ENCODE results near the gene PI4KB. TPM values are rescaled to one million over a fixed set of nuclear protein-coding genes. Genes with fewer than 3 reads are reported as not detected.
A peak's percentile ranks its signal among the peaks of the same experiment; 100 is the strongest.

The PI4KB gene
- total and polyA plus RNA-seq, 2 of the 13 experiments (the other 11 are each of a cell fraction or from before 2014, with no cell fraction given), result 19.5 to 29.3 TPM

- TF ChIP-seq JUND (CRISPR knock-in tag; IDR thresholded peaks at IDR 0.05), result no peak
- TF ChIP-seq ATF4 (CRISPR knock-in tag; IDR thresholded peaks at IDR 0.05), result no peak
- TF ChIP-seq ZSCAN21 (CRISPR knock-in tag; IDR thresholded peaks at IDR 0.05; ENCODE audit: borderline replicate concordance), result no peak
- TF ChIP-seq, protein P1, sequence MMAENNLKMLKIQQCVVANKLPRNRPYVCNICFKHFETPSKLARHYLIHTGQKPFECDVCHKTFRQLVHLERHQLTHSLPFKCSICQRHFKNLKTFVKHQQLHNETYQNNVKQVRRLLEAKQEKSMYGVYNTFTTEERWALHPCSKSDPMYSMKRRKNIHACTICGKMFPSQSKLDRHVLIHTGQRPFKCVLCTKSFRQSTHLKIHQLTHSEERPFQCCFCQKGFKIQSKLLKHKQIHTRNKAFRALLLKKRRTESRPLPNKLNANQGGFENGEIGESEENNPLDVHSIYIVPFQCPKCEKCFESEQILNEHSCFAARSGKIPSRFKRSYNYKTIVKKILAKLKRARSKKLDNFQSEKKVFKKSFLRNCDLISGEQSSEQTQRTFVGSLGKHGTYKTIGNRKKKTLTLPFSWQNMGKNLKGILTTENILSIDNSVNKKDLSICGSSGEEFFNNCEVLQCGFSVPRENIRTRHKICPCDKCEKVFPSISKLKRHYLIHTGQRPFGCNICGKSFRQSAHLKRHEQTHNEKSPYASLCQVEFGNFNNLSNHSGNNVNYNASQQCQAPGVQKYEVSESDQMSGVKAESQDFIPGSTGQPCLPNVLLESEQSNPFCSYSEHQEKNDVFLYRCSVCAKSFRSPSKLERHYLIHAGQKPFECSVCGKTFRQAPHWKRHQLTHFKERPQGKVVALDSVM (CRISPR knock-in tag; IDR thresholded peaks at IDR 0.05), result no peak
- 0 out of 2 replicates have a peak, but pooled peaks have one; percentile 27 for TF ChIP-seq ZNF251 (CRISPR knock-in tag; IDR thresholded peaks at IDR 0.05)
These were observed 46.0 kb upstream of the PI4KB start (continued) for GRCh38 chr1:151373196-151373595.

GRCh38 chr1:151372058-151372934, 45.1 kb upstream of the PI4KB start, which contains the start of gene SELENBP1:
TSS of gene SELENBP1 (minus strand) at chr1:151372705. CDS start at chr1:151372641, 64 bp downstream.
- BruUV-seq (replicated peaks), result TSS peak; percentile 79
- peak within 1 kb of the TSS; percentile 82 for H3K27ac ChIP-seq (ENCODE audit: extremely low read length, insufficient read depth, low read length)
- TF ChIP-seq ZNF501 (CRISPR knock-in tag; IDR thresholded peaks at IDR 0.05) (no peak), SCMH1 (CRISPR knock-in tag; IDR thresholded peaks at IDR 0.05; ENCODE audit: borderline replicate concordance) (no peak), SRY (CRISPR knock-in tag; IDR thresholded peaks at IDR 0.05) (no peak), ZNF816 (CRISPR knock-in tag; IDR thresholded peaks at IDR 0.05; ENCODE audit: borderline replicate concordance) (no peak), ZNF549 (CRISPR knock-in tag; IDR thresholded peaks at IDR 0.05) (no peak), ZNF660 (CRISPR knock-in tag; IDR thresholded peaks at IDR 0.05; ENCODE audit: borderline replicate concordance, low read depth) (no peak), CREM (IDR thresholded peaks at IDR 0.05) (no peak), CREM (CRISPR knock-in tag; IDR thresholded peaks at IDR 0.05) (no peak), ZNF616 (CRISPR knock-in tag; IDR thresholded peaks at IDR 0.05; ENCODE audit: low read depth) (no peak), SOX13 (IDR thresholded peaks at IDR 0.05) (no peak), SOX13 (CRISPR knock-in tag; conservative IDR thresholded peaks at IDR 0.05 in 1 of 2, IDR thresholded peaks at IDR 0.05 in 1 of 2) (0 out of 4 replicates have a peak, but pooled peaks of 1 of the 2 experiments have one; percentile 6)
- TF ChIP-seq, protein P2, sequence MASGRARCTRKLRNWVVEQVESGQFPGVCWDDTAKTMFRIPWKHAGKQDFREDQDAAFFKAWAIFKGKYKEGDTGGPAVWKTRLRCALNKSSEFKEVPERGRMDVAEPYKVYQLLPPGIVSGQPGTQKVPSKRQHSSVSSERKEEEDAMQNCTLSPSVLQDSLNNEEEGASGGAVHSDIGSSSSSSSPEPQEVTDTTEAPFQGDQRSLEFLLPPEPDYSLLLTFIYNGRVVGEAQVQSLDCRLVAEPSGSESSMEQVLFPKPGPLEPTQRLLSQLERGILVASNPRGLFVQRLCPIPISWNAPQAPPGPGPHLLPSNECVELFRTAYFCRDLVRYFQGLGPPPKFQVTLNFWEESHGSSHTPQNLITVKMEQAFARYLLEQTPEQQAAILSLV (CRISPR knock-in tag; IDR thresholded peaks at IDR 0.05; ENCODE audit: borderline replicate concordance), result no peak

More at GRCh38 chr1:151372058-151372934, 45.1 kb upstream of the PI4KB start, which contains the start of gene SELENBP1:
- Histone ChIP-seq H2AFZ (ENCODE audit: low read length) (peak within 1 kb of the TSS; percentile 88), H3K36me3 (replicated peaks in 1 of 2; ENCODE audit: control insufficient read depth in 1 of 2, insufficient read depth in 2 of 2, low read length in 2 of 2) (peaks cover 0 to 2% of the 10 kb centered on the region in 2 experiments; a peak in 2 of 5 replicates), H4K20me1 (ENCODE audit: insufficient read depth, low read length) (no peaks in the 10 kb centered on the region), H3K27me3 (ENCODE audit: control insufficient read depth in 1 of 2, insufficient read depth in 2 of 2, low read length in 2 of 2) (no peaks in the 10 kb centered on the region; a peak in 1 of 5 replicates), H3K79me2 (ENCODE audit: insufficient read depth, low read length) (peaks cover 5% of the 10 kb centered on the region), H3K4me3 (replicated peaks in 1 of 3; ENCODE audit: insufficient read depth in 1 of 3, low read depth in 2 of 3, low read length in 3 of 3) (peak within 1 kb of the TSS; percentile 61 to 79 (median 70)), H3K4me2 (ENCODE audit: low read depth, low read length) (peak within 1 kb of the TSS; percentile 98), H3K9me3 (ENCODE audit: low read length) (no peaks in the 10 kb centered on the region), H3K9ac (ENCODE audit: insufficient read depth, low read depth, low read length) (peak within 1 kb of the TSS; percentile 67), H3K4me1 (ENCODE audit: insufficient read depth, low read length) (peaks cover 41% of the 10 kb centered on the region)
- DNase-seq (ENCODE audit: low spot score) (peak; percentile 81), ATAC-seq (peak; percentile 93), FAIRE-seq (peak; percentile 80)
- in situ Hi-C loops (cut with HindIII; ENCODE audit: extremely low pct_ligation_motif_present, low pct_unique_long_range_greater_than_20kb) (no loop called here), intact Hi-C loops (cut with micrococcal nuclease; ENCODE audit: unreplicated experiment) (loop anchor here (1.0 to 2.0 kb wide), 2 partner anchors 20 to 25 kb away; partner anchors contain the start of gene RFX5)
- CTCF ChIA-PET (ENCODE audit: low intra/inter-chr PET ratio, low total read pairs), result no interaction called here
- WGBS (ENCODE audit: low lambda C conversion rate), result 0% methylated on average over 8 of the region's 11 CpGs
- POLR2A ChIA-PET, result interaction anchor here (0.5 to 2.2 kb wide), 18 partner anchors 13 to 459 kb away, joined by 3 to 24 read pairs (median 4); partner anchors contain the start of genes LYSMD1, PI4KB, PSMB4 and RFX5

Data from HepG2 (cell line).